Measurements from ENCODE around the gene SHISA4. TPM values are rescaled to one million over a fixed set of nuclear protein-coding genes. Genes with fewer than 3 reads are reported as not detected.

The SHISA4 gene
- total and polyA plus RNA-seq, 2 of the 8 experiments (the other 6 are each of a cell fraction or from before 2014, with no cell fraction given): 7.8 to 28.9 TPM

GRCh38 chr1:201918343-201918742, 29.6 kb downstream of the SHISA4 start (continued):
- TF ChIP-seq CHD7 (IDR thresholded peaks at IDR 0.05; ENCODE audit: insufficient replicate concordance, low read length): no peak
- TF ChIP-seq TEAD4 (IDR thresholded peaks at IDR 0.05; ENCODE audit: low read depth, low read length): no peak
- TF ChIP-seq CEBPB (IDR thresholded peaks at IDR 0.05; ENCODE audit: low read depth, low read length): no peak
- no peak for TF ChIP-seq BACH1 (IDR thresholded peaks at IDR 0.05; ENCODE audit: low read length)
- no peak for TF ChIP-seq SUZ12 (IDR thresholded peaks at IDR 0.05; ENCODE audit: low read length)
- TF ChIP-seq KDM5A (IDR thresholded peaks at IDR 0.05; ENCODE audit: low read length): no peak
- no peak for TF ChIP-seq USF2 (IDR thresholded peaks at IDR 0.05; ENCODE audit: low read length)
- TF ChIP-seq E2F6 (IDR thresholded peaks at IDR 0.05): no peak
- no peak for TF ChIP-seq BRCA1 (IDR thresholded peaks at IDR 0.05; ENCODE audit: low read depth, low read length)
- TF ChIP-seq ATF3 (IDR thresholded peaks at IDR 0.05; ENCODE audit: insufficient read depth, low read depth, low read length): no peak

Measured in H1 (cell line).